Psoas muscle (tissue), 8 donors: Measurements from ENCODE around the gene KIF3A. TPM values are rescaled to one million over a fixed set of nuclear protein-coding genes. Genes with fewer than 3 reads are reported as not detected.

Source experiments
- ATAC-seq, 4 donors: fragments of 200-7000 bp; cut with Tn5 transposase; one replicate each; pipeline ENCODE4 v1.9.1; 2020; ENCODE audit warnings: moderate library complexity in 3 of 4, mild to moderate bottlenecking in 2 of 4
- DNase-seq, 2 donors: peaks; one replicate each; pipeline ENCODE4 v3.0.0-alpha.2; 2020
- H3K27ac ChIP-seq: fragments of 200-600 bp; one replicate; pipeline ENCODE4 v1.8.0; 2022
- H3K27me3 ChIP-seq, 3 donors: fragments of 200-600 bp in 1 of 3; one replicate each; pipeline versions ENCODE4 v1.6.1 to v1.8.0; 2013 to 2022; ENCODE audit warnings: low read length in 2 of 3, mild to moderate bottlenecking in 2 of 3, moderate library complexity in 1 of 3; ENCODE audit not compliant: insufficient read depth in 3 of 3
- H3K36me3 ChIP-seq, 2 donors: fragments of 200-600 bp in 1 of 2; one replicate each; pipeline versions ENCODE4 v1.6.1 to v1.8.0; 2013 to 2022; ENCODE audit warnings: low read depth in 1 of 2, mild to moderate bottlenecking in 1 of 2, moderate library complexity in 1 of 2; ENCODE audit not compliant: insufficient read depth in 1 of 2
- H3K4me1 ChIP-seq: fragments of 200-600 bp; one replicate; pipeline ENCODE4 v1.8.0; 2022
- H3K4me3 ChIP-seq: fragments of 200-600 bp; one replicate; pipeline ENCODE4 v1.8.0; 2022; ENCODE audit warnings: mild to moderate bottlenecking
- H3K9me3 ChIP-seq: fragments of 200-600 bp; one replicate; pipeline ENCODE4 v1.8.0; 2022
- CTCF ChIP-seq: fragments of 200-600 bp; IDR thresholded peaks from one replicate; pipeline ENCODE4 v1.8.0; 2022; ENCODE audit warnings: antibody characterized with exemption
- WGBS, 3 donors: extraction: QIAGEN DNeasy Blood & Tissue Kit; methylation state at CpG; one replicate each; pipeline versions ENCODE4 v1.1.6 to v1.1.7; 2013; 5-methylcytosine and 5-hydroxymethylcytosine counted together
- intact Hi-C, 2 donors: fragments of 100-400 bp; cut with DNase I; formaldehyde crosslinking; loops; one replicate each; pipeline versions ENCODE4 v1.11.0 to v1.14.2; 2022
- polyA plus RNA-seq, 3 donors: library from polyadenylated mRNA; stranded (reverse); fragments of 200-250 nt; gene quantifications; one replicate each; pipeline ENCODE4 v1.2.3, GENCODE V29; 2013
- total RNA-seq, 4 donors: library from RNA; stranded (reverse); fragmentation: NEBNext Ultra II Directional in 2 of 4; extraction: Animal tissue kit (Norgen Biotek cat#: 25700) in 2 of 4; gene quantifications; one replicate each; pipeline versions ENCODE4 v1.2.1 to v1.2.4, GENCODE V29; 2021 to 2023
- donor health status: healthy with polysubstance abuse.
- donor health status: DM: no; HTN: no; CAD: no; lungs with moderate emphysema.
- donor health status: Bipolar disorder and iron deficiency.
- donor health status: healthy.
- donor health status: DM: yes; HTN: yes; CAD: no.
- donor health status: DM: no; HTN: no; CAD: no.
- donor health status: DM: no; HTN: no; CAD: no.
- donor health status: DM: yes; HTN: yes; CAD: no.

The KIF3A gene
- total and polyA plus RNA-seq, 7 donors: 2.5 to 8.0 (median 4.3) TPM

GRCh38 chr5:132747616-132748440 lies 10.5 kb upstream of the KIF3A start:
- Histone ChIP-seq H3K36me3 (no peaks in the 10 kb centered on the region), H3K27ac (no peak overlapping the region), H3K4me3 (peak overlapping the region; percentile 59), H3K9me3 (no peaks in the 10 kb centered on the region), H3K4me1 (peaks cover 9% of the 10 kb centered on the region), H3K27me3 (peaks cover 0 to 53% (median 13%) of the 10 kb centered on the region in 3 donors)
- DNase-seq (no peak), ATAC-seq (peak; percentile 15 to 52 (median 16))
- intact Hi-C loops: no loop called here
- WGBS, 3 donors: 34 to 36% (median 34%) methylated on average over 59 to 76 of the region's 76 CpGs
- no peak for TF ChIP-seq CTCF

- peak in 3 of 4 donors; percentile 30 to 31 (median 30) for ATAC-seq
- 3% methylated on average over 42 to 59 of the region's 59 CpGs for WGBS, 3 donors
- Histone ChIP-seq H3K36me3 (no peaks in the 10 kb centered on the region), H3K27me3 (peaks cover 2 to 59% (median 15%) of the 10 kb centered on the region in 3 donors), H3K27ac (no peak within 1 kb of the TSS), H3K4me3 (peak within 1 kb of the TSS; percentile 59), H3K4me1 (peaks cover 9% of the 10 kb centered on the region), H3K9me3 (no peaks in the 10 kb centered on the region)
- peak in 1 of 2 donors; percentile 25 for DNase-seq
- no peak for TF ChIP-seq CTCF
- intact Hi-C loops: no loop called here
Measured at GRCh38 chr5:132746954-132747615, 9.7 kb upstream of the KIF3A start, which contains the start of gene CCNI2. CCNI2 (plus strand) TSS chr5:132747426; CDS start chr5:132747496, 70 bp downstream.

- H3K27me3 ChIP-seq: peaks cover 4 to 60% (median 15%) of the 10 kb centered on the region in 3 donors
- intact Hi-C loops: no loop called here
- no peaks in the 10 kb centered on the region for H3K9me3 ChIP-seq
- H3K36me3 ChIP-seq: no peaks in the 10 kb centered on the region
- no peak overlapping the region for H3K4me3 ChIP-seq
- H3K4me1 ChIP-seq: peaks cover 9% of the 10 kb centered on the region
- H3K27ac ChIP-seq: no peak overlapping the region
- 27 to 37% (median 36%) methylated on average over 3 of the region's 3 CpGs for WGBS, 3 donors
- DNase-seq (no peak), ATAC-seq (no peak)
- no peak for TF ChIP-seq CTCF
Measured at GRCh38 chr5:132746592-132746953, 9.2 kb upstream of the KIF3A start.

GRCh38 chr5:132744659-132745058 lies 7.3 kb upstream of the KIF3A start:
- peaks cover 9% of the 10 kb centered on the region for H3K4me1 ChIP-seq
- WGBS, 3 donors: 64 to 93% (median 67%) methylated on average over 2 of the region's 2 CpGs
- no peak for ATAC-seq
- DNase-seq: no peak
- H3K27ac ChIP-seq: no peak overlapping the region
- no peak overlapping the region for H3K4me3 ChIP-seq
- no peaks in the 10 kb centered on the region for H3K36me3 ChIP-seq
- TF ChIP-seq CTCF: no peak
- no peaks in the 10 kb centered on the region for H3K9me3 ChIP-seq
- intact Hi-C loops: no loop called here
- H3K27me3 ChIP-seq: peaks cover 4 to 60% (median 15%) of the 10 kb centered on the region in 3 donors
